CD1c-positive myeloid dendritic cell (primary cell): Measurements from ENCODE around the gene INHBE.

ENCODE experiments used
- DNase-seq: peaks from one replicate; pipeline ENCODE4 v3.0.0-alpha.2; 2016; ENCODE audit errors: extremely low spot score

INHBE gene

DNA sequence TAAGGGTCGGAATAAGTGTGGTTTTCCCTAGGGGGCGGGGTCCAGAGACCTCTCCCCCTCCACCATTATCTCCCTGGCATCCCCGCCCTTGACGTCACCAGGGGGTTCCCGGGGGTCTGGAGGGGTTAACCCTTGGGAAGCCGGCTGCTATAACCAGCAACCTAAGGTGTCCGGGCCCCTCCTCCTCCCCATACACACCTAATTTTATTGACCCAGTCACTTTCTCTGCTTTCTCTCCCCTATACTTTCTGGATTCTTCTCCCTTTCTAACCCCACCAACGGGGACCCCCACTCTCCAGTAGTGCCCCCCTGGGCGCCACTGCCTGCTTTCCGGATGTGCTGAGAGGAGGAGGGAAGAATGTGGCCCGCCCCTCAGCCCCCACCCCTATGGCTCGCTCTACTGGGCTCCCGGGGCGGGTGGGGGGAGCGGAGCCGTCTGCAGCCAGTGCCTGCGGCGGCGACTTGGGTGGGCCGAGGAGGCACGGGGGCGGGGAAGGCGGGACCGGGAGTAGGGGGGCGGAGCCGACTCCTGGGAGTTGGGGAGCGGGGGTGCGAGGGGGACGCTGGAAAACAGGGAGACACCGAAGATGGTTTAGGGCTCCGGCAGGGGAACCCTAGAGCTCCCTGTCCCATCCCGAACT, 6.3 kb downstream of the INHBE start:
- DNase-seq, result no peak

DNA sequence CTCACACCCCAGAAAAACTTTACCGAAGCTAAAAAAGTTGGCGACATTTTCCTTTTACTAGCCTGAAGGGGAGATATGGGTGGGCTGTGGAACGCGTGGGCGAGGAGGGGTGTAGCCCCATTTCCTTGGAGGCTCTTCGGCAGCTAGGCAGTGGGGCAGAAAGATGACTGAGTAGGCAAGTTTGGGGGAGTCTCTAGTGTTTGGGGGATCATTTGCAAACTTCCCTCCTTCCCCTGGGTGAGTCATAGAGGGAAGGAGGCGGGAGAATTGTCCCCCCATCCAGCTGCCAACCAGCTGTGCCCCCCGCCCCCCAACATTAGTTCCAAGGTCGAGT, 6.8 kb downstream of the INHBE start:
- no peak for DNase-seq

DNA sequence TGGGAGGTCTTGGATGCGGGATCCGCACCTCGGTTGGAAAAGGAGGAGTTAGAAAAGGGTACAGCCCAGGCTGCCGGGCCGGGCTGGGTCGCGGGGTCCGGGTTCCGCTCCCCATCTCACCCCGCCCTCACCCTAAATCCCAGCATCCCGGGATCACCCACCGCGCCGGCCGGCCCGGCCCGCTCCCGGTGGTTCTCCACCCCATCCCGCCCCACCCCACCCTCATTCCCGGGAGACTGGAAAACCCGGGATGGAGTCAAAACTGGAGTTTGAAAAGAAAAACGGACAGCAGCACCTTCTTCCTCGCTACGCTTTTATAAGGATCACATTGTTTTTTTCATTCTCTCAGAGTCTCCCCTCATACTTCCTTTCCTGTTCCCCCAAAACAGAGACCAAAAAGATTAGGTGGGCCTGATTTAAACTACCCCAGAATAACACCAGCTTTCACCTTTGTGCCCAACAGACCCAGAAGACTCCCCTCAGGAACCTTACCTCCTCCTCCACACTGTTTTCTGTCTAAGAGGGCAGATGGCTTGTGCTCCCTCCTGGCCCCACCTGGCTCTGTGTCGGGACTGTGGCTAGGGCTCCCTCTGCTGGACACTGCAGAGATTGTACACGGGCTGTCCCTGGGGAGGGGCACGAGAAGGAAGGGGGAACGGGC, 7.3 kb downstream of the INHBE start:
- peak; percentile 89 for DNase-seq

DNA sequence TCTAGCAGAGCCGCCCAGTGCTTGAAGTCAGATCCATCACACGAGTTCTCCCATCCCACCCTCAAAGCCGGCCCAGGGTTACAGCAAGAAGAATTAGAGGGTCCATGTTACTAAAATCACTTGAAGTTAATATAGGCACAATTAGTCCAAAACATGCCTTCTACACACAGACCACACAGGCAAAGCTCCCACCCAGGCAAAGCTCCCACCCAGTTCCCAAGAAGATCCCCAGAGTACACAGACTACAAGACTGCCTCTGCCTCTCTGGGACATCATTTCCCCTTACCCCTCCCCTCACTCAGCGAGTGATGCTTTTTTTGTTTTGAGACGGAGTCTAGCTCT, 7.8 kb downstream of the INHBE start:
- DNase-seq, result no peak

DNA sequence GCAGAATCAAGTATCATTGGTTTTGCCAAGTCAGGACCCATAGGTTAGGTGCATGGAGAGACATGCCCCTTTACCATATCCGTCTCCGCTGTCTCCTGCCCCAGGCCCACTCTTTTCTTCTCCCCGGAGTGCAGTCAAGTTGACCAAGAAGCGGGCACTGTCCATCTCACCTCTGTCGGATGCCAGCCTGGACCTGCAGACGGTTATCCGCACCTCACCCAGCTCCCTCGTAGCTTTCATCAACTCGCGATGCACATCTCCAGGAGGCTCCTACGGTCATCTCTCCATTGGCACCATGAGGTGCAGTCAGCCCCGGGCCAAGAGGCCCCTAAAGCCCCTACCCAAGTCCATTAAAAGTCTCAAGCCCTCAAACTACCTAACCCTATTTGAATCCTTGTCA, 9.5 kb downstream of the INHBE start:
- no peak for DNase-seq

DNA sequence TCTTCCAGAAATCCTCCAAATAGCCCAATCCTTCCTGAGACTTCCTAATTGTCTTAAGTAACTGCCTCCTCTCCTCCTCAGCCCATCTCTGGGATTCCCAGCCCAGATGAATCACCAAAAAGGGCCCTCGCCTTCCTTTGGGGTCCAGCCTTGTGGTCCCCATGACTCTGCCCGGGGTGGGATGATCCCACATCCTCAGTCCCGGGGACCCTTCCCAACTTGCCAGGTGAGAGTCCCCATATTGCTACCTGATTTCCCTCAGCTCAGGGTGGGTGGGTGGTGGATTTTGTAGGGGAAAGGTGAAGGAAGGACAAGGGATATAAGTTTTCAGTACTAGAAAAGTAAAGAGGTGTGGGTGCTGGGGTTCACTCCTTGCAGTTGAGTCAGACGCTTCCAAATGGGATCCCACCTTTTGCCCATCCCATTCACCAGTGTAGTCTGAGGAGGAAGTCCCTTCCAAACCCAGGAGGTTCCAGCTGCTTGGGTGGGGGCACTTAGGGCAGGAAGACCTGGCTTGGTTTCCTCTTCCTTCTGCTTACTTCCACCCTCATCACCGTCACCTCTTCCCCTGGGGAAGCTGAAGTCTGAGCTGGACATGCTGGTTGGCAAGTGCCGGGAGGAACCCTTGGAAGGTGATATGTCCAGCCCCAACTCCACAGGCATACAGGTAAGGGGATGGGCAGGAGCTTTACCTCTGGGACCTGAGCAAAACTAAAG, 10.1 kb downstream of the INHBE start:
- no peak for DNase-seq

DNA sequence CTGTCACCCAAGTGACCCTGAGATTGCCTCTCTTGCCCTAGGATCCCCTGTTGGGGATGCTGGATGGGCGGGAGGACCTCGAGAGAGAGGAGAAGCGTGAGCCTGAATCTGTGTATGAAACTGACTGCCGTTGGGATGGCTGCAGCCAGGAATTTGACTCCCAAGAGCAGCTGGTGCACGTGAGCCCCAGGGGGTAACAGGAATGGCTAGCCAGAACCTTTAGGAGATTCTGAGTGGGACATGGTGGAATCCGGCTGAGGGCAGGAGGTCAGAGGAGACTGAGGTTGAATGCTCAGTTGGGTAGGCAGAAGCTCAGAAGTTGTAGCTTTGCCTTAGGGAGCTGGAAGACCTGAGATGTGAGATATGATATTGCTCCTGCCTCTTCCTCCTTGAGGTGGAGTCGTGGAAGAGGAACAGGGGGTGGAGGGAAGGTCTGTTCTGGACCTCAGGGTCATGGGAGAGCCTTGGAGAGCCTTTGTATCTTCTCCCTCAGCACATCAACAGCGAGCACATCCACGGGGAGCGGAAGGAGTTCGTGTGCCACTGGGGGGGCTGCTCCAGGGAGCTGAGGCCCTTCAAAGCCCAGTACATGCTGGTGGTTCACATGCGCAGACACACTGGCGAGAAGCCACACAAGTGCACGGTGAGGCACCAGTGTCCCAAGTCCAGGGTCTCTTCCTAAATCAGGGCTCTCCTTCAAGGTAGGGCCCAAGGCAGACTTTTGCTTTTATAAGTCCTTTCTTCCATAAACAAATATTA, 10.8 kb downstream of the INHBE start:
- no peak for DNase-seq

DNA sequence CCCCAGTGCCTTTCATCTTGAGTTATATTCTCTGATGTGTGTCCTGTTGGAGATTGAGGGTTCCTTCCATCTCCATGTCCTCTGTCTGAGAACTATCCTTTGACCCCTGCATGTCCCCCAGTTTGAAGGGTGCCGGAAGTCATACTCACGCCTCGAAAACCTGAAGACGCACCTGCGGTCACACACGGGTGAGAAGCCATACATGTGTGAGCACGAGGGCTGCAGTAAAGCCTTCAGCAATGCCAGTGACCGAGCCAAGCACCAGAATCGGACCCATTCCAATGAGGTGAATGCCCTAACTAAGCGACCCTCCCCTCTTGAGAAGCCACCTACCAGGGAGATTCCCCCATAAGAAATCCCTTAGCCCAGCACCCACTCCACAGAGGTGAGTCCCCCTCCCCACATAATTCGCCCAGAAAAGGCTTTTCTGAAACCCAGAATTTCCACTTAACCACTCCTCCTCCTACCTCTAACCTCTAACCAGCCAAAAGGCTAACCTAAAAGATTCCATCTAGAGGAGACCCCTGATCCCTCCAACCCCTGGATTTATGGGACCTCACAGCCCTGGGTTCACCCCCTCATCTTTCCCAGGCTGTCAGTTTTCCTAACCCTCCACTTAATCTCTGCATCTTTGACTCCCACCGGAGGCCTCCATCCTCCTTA, 12.2 kb downstream of the INHBE start:
- no peak for DNase-seq

DNA sequence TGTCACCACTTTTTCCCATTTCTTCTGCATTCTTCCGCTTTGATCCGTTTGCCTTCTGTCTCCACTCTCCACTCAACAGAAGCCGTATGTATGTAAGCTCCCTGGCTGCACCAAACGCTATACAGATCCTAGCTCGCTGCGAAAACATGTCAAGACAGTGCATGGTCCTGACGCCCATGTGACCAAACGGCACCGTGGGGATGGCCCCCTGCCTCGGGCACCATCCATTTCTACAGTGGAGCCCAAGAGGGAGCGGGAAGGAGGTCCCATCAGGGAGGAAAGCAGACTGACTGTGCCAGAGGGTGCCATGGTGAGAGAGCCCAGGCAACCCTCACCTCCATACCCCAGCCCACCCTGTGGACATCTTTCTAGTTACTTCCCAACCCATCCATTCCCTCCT, 12.8 kb downstream of the INHBE start:
- DNase-seq, result no peak

DNA sequence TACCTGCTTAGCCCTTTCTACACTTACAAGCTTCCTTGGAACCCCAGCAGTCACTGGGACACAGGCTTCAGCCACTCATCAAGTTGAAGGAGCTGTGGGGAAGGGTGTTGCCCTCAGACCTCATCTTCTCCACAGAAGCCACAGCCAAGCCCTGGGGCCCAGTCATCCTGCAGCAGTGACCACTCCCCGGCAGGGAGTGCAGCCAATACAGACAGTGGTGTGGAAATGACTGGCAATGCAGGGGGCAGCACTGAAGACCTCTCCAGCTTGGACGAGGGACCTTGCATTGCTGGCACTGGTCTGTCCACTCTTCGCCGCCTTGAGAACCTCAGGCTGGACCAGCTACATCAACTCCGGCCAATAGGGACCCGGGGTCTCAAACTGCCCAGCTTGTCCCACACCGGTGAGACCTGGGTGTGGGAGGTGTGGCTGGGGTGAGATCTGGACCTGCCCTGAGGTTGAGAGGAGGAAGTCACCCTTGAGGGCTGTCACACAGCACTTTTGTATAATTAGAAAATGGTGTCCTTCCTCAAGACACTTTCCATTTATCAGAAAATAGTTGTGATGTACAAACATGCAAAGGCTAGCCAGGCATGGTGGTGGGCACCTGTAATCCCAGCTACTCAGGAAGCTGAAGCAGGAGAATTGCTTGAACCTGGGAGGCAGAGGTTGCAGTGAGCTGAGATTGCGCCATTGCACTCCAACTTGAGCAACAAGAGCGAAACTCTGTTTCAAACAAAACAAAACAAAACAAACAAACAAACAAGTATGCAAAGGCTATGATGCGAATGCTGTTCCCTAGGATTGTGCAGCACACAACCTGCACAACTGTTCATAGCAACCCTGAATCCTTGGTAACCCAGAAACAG, 14.4 kb downstream of the INHBE start:
- no peak for DNase-seq

DNA sequence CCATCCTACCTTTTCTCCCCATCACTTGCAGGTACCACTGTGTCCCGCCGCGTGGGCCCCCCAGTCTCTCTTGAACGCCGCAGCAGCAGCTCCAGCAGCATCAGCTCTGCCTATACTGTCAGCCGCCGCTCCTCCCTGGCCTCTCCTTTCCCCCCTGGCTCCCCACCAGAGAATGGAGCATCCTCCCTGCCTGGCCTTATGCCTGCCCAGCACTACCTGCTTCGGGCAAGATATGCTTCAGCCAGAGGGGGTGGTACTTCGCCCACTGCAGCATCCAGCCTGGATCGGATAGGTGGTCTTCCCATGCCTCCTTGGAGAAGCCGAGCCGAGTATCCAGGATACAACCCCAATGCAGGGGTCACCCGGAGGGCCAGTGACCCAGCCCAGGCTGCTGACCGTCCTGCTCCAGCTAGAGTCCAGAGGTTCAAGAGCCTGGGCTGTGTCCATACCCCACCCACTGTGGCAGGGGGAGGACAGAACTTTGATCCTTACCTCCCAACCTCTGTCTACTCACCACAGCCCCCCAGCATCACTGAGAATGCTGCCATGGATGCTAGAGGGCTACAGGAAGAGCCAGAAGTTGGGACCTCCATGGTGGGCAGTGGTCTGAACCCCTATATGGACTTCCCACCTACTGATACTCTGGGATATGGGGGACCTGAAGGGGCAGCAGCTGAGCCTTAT, 15.3 kb downstream of the INHBE start:
- DNase-seq, result no peak

DNA sequence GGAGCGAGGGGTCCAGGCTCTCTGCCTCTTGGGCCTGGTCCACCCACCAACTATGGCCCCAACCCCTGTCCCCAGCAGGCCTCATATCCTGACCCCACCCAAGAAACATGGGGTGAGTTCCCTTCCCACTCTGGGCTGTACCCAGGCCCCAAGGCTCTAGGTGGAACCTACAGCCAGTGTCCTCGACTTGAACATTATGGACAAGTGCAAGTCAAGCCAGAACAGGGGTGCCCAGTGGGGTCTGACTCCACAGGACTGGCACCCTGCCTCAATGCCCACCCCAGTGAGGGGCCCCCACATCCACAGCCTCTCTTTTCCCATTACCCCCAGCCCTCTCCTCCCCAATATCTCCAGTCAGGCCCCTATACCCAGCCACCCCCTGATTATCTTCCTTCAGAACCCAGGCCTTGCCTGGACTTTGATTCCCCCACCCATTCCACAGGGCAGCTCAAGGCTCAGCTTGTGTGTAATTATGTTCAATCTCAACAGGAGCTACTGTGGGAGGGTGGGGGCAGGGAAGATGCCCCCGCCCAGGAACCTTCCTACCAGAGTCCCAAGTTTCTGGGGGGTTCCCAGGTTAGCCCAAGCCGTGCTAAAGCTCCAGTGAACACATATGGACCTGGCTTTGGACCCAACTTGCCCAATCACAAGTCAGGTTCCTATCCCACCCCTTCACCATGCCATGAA, 16.0 kb downstream of the INHBE start:
- DNase-seq, result no peak

DNA sequence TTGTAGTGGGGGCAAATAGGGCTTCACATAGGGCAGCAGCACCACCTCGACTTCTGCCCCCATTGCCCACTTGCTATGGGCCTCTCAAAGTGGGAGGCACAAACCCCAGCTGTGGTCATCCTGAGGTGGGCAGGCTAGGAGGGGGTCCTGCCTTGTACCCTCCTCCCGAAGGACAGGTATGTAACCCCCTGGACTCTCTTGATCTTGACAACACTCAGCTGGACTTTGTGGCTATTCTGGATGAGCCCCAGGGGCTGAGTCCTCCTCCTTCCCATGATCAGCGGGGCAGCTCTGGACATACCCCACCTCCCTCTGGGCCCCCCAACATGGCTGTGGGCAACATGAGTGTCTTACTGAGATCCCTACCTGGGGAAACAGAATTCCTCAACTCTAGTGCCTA, 16.6 kb downstream of the INHBE start:
- DNase-seq, result no peak

DNA sequence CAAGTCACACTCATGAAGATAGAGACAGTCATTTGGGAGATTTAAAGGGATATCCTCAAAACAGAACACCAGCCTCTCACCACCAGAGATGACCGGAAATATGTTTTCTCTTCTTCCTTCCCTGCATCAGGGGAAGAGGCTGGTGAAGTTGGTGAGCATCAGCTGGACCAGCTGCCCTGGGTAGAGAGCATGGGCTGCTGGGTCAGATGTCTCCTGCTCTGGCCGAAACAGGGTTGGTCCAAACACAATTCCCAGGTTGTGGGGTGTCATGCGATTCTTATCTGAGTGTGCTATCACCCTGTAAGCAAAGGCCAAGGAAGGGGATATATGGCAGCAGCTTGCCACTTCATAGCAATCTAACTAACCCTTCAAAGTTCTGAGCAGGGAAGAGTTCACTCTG, 17.3 kb downstream of the INHBE start:
- DNase-seq, result no peak

DNA sequence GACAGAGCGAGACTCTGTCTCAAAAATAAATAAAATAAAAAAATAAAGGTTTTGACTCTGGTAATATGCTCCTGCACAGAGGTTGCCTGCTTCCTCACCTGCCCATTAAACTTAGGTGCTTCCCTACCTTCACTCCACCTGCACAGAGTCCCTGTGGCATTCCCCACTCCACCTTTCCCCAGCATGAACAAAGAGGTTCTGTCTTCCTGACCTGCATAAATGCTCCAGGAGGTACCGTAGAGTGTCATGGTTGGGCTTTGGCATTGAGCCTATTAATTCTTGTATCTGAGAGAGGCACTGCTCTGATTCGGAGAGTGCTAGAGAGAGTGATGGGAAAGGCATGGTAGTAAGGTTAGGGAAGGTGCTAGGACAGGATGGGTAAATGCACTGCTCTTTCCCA, 18.3 kb downstream of the INHBE start:
- no peak for DNase-seq

DNA sequence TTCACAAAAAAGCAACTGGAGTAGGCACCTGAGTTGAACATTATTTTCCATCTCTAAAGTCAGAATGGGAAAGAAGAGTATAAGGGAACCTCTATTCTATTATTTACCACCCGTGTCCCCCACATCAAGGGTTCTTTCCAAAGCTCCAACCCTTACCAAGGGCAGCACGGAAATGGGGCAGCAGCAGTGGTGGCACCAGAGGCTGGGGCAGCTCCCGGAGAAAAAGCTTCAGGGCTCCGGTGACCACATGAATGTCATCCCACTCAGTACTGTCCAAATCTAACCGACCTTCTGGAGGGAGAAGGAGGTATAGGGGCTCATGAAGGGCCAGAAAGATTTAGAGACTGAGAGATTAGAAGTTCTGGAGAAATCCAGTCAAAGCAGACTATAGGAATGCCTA, 18.8 kb downstream of the INHBE start:
- DNase-seq, result no peak

DNA sequence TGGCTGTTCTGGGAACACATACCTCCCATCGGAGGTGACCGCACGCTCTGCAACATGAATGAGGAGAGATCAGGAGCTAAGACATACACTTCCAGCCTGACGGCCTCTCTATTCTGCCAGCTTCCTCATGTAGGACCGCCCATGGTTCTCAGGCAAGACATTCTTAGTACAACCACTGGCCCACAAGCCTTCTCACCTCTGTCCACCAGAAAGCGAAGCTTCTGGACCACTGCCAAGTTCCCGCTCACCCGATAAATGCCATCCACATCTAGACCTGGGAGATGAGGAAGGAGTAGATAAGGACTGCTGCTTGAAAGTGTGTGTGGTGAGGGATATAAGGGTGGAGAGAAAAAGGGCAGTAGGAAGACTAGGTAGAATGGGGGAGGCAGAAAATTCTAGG, 19.3 kb downstream of the INHBE start:
- DNase-seq, result no peak

DNA sequence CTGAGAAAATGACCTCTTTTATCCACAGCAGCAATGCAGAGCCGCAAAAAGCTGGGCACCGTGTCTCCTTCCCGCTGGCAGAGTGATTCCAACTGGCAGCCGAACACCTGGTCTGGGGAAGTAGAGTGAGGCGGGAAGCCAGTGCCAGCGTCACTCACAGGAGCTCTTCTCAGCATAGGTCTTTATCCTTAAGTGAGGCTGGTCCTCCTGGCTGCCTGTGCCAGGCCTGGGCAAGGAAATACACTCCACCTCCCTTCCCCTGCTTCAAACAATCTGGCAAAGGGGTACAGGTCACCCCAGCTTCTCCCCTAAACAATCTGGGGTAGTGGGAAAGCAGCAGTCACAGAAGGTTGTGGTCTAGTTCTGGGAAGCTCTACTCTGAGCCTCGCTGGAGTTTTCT, 19.8 kb downstream of the INHBE start:
- no peak for DNase-seq

DNA sequence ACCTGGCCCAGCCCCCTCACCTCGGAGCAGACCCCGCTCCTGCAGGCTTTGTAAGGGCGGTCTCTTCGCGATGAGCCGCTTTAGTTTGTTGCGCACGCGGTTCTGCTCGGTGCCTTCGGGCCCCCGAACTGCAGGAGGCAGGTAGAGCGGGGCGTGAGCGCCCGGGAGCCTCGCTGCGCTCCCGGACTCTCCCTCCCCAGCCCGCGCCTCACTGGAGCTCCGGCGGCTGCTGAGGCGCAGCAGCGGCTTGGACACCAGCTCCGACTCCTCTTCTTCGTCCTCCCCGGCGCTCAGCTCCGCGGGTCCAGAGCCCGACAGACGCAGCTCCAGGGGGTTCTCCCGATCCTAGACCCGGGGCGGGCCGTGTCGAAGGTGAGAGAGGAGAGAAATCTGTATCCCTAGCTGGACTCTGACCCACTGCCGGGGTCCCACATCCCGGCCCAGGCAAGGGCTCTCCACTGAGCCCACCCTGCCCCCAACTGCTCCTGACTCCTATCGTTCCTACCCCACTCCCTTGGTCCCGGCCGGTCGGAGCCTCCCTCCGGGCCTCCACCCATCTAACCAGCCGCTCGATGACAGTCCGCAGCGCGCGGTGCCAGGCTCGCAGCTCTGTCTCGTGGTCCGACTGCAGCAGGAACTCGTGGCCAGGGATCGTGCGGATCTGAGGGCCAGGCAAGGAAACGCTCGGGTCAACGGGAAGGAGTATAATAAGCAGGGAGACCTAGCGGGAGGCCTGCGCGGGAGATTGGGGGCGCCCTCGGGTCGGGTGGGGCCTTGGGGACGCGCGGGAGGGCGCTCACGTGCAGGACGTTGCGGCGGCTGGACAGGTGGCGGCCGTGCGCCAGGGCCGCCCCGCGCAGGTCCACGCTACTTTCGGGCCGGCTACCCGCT, 20.4 kb downstream of the INHBE start:
- no peak for DNase-seq
